Kidney (tissue), 14 donors: ENCODE measurements around the gene IFI6. TPM values are rescaled to one million over a fixed set of nuclear protein-coding genes. Genes with fewer than 3 reads are reported as not detected.

Experiments
- DNase-seq, 5 donors: peaks; one replicate each; pipeline ENCODE4 v3.0.0-alpha.2; 2013 to 2020
- FAIRE-seq: peaks from 2 replicates; lab custom pipeline; 2012; peaks lifted over from hg19 to GRCh38; lab: Jason Lieb, UNC
- H3K27ac ChIP-seq, 2 donors: one replicate each; pipeline ENCODE4 v1.7.0; 2013; ENCODE audit warnings: low read depth in 2 of 2, low read length in 2 of 2, inconsistent platforms in 1 of 2
- H3K27me3 ChIP-seq: one replicate; pipeline ENCODE4 v1.7.1; 2013; ENCODE audit warnings: low read length, inconsistent platforms; ENCODE audit not compliant: control insufficient read depth, insufficient read depth
- H3K36me3 ChIP-seq, 3 donors: one replicate each; pipeline versions ENCODE4 v1.7.0 to v1.7.1; 2013; ENCODE audit warnings: low read length in 3 of 3, control low read depth in 1 of 3, inconsistent platforms in 1 of 3; ENCODE audit not compliant: insufficient read depth in 3 of 3, control insufficient read depth in 2 of 3
- H3K4me1 ChIP-seq, 3 donors: one replicate each; pipeline versions ENCODE4 v1.7.0 to v1.7.1; 2013; ENCODE audit warnings: low read length in 3 of 3, inconsistent platforms in 1 of 3, low read depth in 1 of 3; ENCODE audit not compliant: control insufficient read depth in 2 of 3, insufficient read depth in 2 of 3
- H3K4me3 ChIP-seq, 3 donors: one replicate each; pipeline versions ENCODE4 v1.7.0 to v1.8.1; 2013; ENCODE audit warnings: low read length in 3 of 3, control low read depth in 1 of 3, inconsistent platforms in 1 of 3
- H3K9ac ChIP-seq, 3 donors: one replicate each; pipeline versions ENCODE4 v1.7.0 to v1.7.1; 2013; ENCODE audit warnings: low read length in 3 of 3, control low read depth in 1 of 3, inconsistent platforms in 1 of 3
- H3K9me3 ChIP-seq, 3 donors: one replicate each; pipeline versions ENCODE4 v1.7.0 to v1.7.1; 2013; ENCODE audit warnings: low read length in 3 of 3, control low read depth in 1 of 3, inconsistent platforms in 1 of 3; ENCODE audit not compliant: control insufficient read depth in 2 of 3, insufficient read depth in 1 of 3
- CTCF ChIP-seq: IDR thresholded peaks from 3 replicates; pipeline ENCODE4 v1.5.1; 2012; ENCODE audit warnings: mild to moderate bottlenecking, moderate library complexity, borderline replicate concordance; ENCODE audit not compliant: insufficient read depth; ENCODE audit errors: extremely low read depth
- intact Hi-C: fragments of 100-400 bp; cut with DNase I; formaldehyde crosslinking; loops from one replicate; pipeline ENCODE4 v1.11.1; 2022
- polyA plus RNA-seq: library from polyadenylated mRNA; stranded (reverse); fragments of 350-450 nt; fragmentation: Illumina TruSeq; extraction: RNeasy Lipid Tissue Mini Kit (QIAGEN cat#74804); gene quantifications from one replicate; pipeline ENCODE4 v1.2.3, GENCODE V29; 2014; ENCODE audit warnings: low read depth, low replicate concordance; ENCODE audit not compliant: insufficient read depth
- total RNA-seq: library from RNA; stranded (reverse); fragmentation: NEBNext Ultra II Directional; extraction: Animal tissue kit (Norgen Biotek cat#: 25700); gene quantifications from one replicate; pipeline ENCODE4 v1.2.1, GENCODE V29; 2021
- donor health status: control.
- donor health status: control.
- donor health status: control.
- donor health status: control.
- donor health status: control.
- donor health status: DM: yes; HTN: yes; CAD: no.
- donor health status: Normal renal cell carcinoma (clear cell type).

The IFI6 gene
- total and polyA plus RNA-seq, 2 donors from 2014 or later = 69.5 to 148 TPM

DNA sequence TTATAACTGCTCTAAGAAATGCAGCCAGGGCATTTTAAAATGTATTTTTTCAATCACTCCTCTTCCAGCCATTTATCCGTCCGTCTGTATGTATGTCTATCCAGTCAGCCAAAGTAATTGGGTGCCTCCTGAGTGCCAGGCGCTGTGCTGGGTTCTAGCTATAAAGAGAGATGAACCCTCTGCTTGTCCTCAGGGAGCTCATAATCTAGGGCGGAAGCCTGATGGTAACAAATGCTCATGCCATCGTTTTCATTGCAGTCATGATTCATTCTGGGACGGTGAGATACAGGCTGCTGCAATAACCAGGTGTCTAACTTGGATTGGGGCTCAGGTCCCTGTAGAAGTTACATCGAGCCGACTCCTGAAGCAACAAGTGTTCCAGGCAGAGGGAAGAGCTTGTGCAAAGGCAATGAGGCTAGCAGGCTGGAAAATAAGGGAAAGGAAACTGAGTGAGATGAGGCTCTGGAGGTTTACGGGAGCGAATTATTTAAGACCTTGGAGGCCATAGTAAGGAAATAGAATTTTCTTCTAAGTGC, 11.6 kb downstream of the IFI6 start:
- intact Hi-C loops = loop anchor here (5.0 to 10.0 kb wide), 2 partner anchors 48 to 356 kb away; no protein-coding TSS in a partner anchor
- H3K36me3 ChIP-seq = no peaks in the 10 kb centered on the region
- H3K9ac ChIP-seq = peak overlapping the region in 2 of 3 donors; percentile 39 to 59
- peak in 1 of 5 donors; percentile 25 for DNase-seq
- peak overlapping the region in 2 of 3 donors; percentile 35 to 61 for H3K4me3 ChIP-seq
- no peak for TF ChIP-seq CTCF
- H3K9me3 ChIP-seq = no peaks in the 10 kb centered on the region
- peaks cover 0 to 15% (median 0%) of the 10 kb centered on the region in 3 donors for H3K4me1 ChIP-seq
- FAIRE-seq = no peak
- no peaks in the 10 kb centered on the region for H3K27me3 ChIP-seq
- H3K27ac ChIP-seq = peak overlapping the region; percentile 7 to 76

GRCh38 chr1:27659497-27660299, 12.3 kb downstream of the IFI6 start:
- Histone ChIP-seq H3K36me3 (no peaks in the 10 kb centered on the region), H3K4me3 (peak overlapping the region; percentile 11 to 61 (median 43)), H3K27ac (peak overlapping the region; percentile 43 to 76), H3K27me3 (no peaks in the 10 kb centered on the region), H3K9ac (peak overlapping the region in 2 of 3 donors; percentile 8 to 59), H3K4me1 (peaks cover 0 to 19% (median 0%) of the 10 kb centered on the region in 3 donors), H3K9me3 (no peaks in the 10 kb centered on the region)
- no peak for TF ChIP-seq CTCF
- intact Hi-C loops = loop anchor here (5.0 to 10.0 kb wide), 2 partner anchors 47 to 355 kb away; no protein-coding TSS in a partner anchor
- no peak for FAIRE-seq
- peak; percentile 89 to 97 (median 95) for DNase-seq

- Histone ChIP-seq H3K9ac (peak overlapping the region in 2 of 3 donors; percentile 8 to 12), H3K4me3 (peak overlapping the region in 1 of 3 donors; percentile 48), H3K27ac (peak overlapping the region; percentile 43 to 62), H3K36me3 (no peaks in the 10 kb centered on the region), H3K4me1 (peaks cover 0 to 19% (median 0%) of the 10 kb centered on the region in 3 donors), H3K9me3 (no peaks in the 10 kb centered on the region), H3K27me3 (no peaks in the 10 kb centered on the region)
- FAIRE-seq (no peak), DNase-seq (peak in 1 of 5 donors; percentile 25)
- no peak for TF ChIP-seq CTCF
- intact Hi-C loops = no loop called here
Observed at GRCh38 chr1:27658951-27659496, 13.0 kb downstream of the IFI6 start.
